Activated CD4-positive, CD25-positive, alpha-beta regulatory T cell treated with anti-CD3 and anti-CD28 coated beads, Interleukin-2, amount 50 U/mL, for 16 hours (primary cell): Measurements from ENCODE around the gene SLC34A1.
"Not testable (repeated sequence)": the region's sequence is repeated elsewhere in the genome, so short reads cannot be mapped to it uniquely, and the experiment has no call there.

Experiments used
- DNase-seq: peaks from one replicate; pipeline ENCODE4 v3.0.0-alpha.2; 2020; ENCODE audit warnings: low read depth, low spot score

SLC34A1 gene

DNA sequence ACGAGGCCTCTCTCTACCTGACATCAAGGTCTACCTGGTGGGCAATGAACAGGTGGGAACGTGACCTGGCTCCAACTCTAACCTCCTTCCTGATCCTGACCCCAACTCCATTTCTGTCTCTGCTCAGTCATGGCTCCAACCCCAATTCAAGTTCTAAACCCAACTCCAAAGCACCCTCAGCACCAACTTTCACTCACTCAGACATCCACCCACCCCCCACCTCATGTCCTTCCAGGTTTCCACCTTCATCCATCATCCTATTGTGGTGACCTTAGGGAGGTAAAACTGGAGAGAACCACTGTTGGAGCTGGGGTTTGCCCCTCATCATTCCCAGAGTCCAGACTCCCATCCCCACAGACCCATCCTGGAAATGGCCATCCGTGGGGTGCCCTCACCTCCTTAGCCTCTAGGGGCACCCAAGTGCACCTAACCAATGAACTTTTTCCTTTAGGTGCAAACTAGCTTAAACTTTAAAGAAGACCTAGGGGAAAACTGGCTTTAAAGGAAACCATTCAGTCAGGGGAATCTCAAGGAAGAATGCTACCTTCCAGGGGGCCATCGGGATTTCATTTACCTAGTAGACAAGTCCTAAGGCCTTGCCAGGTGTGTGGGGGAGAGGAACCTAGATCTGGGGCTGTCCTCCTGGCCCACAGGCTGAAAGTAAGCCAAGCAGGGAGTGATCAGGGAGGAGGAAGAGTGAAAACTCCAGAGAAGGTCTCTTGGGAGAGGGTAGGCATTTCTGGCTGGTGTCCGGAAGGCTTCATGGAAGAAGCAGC lies 15.2 kb upstream of the SLC34A1 start:
- no peak for DNase-seq

DNA sequence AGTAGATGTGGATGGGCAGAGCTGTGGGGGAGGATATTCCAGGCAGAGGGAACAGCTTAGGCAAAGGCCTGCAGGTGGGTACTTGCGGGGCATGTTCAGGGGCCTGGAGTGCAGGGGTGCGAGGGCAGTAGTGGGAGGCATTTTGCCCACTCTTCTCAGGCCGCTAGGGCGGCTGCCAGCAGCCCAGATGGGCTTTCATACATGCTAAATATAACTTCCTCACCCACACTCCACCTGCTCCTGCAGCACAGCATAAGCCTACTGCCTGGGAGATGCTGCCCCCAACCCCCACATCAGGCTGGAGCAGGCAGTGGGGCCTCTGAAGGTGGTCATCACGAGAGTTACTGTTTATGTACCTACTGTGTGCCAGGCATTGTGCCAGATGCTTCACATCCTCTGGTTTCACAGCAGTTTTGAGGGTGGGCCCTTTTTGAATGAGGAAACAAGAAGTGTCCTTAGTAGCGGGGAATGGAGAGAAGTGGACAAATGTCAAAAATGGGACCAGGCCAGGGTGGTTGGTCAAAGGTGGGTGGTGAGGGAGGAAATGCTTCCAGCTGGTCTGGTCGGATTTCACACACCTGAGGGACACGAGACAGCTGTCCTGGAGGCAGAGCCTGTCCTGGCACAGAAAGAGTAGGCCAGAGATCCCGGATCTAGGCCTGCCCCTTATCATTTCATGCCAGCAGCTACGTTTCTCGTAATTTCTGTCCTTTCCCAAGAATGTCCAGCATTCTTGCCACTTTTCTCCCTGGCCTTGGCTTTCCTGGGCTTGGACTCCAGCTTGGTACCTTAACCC lies 14.4 kb upstream of the SLC34A1 start:
- no peak for DNase-seq

DNA sequence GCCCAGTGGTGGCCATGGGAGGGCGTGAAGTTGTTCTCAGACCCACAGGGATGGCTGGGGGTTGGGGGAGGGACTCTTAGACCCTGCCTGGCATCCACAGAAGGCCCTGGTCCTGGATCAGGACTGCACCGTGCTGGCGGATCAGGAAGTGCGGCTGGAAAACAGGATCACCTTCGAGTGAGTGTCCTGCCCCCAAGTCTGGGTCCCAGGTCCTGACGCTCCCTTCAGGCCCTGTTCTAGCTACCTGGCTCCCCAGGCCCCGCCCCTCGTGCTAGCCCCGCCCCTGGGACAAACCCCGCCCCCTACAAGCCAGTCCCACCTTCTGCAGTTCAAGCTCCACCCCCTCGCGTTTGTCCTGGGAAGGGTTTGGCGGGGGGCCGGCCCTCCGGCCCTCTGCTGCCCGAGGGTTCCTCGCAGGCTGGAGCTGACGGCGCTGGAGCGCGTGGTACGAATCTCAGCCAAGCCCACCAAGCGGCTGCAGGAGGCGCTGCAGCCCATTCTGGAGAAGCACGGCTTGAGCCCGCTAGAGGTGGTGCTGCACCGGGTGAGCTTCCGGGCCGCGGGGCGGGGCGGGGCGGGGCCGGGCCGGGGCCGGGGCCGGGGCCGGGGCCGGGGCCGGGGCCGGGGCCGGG lies 13.6 kb upstream of the SLC34A1 start:
- DNase-seq, result peak; percentile 35

DNA sequence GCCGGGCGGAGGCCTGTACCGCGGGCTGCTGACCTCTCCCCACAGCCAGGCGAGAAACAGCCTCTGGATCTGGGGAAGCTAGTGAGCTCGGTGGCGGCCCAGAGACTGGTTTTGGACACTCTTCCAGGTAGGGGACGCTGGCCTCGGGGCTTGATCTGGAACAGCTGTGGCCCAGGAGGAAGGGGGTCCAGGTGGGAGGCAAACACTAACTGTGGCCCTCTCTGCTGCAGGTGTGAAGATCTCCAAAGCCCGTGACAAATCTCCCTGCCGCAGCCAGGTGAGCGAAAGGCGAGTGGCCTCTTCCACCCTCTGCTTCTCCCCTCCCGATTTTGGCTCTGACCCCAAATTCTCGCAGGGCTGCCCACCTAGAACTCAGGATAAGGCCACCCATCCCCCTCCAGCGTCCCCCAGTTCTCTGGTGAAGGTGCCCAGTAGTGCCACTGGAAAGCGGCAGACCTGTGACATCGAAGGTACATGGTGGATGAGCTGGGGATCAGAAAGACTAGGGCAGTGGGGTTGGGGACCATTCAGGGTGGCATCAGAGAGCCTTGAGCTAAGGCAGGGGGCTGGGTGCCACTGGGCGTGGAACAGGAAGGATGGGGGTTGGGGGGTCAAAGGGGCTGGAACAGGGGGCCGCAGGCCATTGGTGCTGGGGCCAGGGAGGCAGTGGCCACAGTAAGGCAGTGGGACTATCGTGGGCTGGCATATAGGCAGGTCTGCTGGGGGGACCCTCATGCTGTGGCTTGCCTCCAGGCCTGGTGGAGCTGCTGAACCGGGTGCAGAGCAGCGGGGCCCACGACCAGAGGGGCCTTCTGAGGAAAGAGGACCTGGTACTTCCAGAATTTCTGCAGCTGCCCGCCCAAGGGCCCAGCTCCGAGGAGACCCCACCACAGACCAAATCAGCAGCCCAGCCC lies 12.9 kb upstream of the SLC34A1 start:
- no peak for DNase-seq

DNA sequence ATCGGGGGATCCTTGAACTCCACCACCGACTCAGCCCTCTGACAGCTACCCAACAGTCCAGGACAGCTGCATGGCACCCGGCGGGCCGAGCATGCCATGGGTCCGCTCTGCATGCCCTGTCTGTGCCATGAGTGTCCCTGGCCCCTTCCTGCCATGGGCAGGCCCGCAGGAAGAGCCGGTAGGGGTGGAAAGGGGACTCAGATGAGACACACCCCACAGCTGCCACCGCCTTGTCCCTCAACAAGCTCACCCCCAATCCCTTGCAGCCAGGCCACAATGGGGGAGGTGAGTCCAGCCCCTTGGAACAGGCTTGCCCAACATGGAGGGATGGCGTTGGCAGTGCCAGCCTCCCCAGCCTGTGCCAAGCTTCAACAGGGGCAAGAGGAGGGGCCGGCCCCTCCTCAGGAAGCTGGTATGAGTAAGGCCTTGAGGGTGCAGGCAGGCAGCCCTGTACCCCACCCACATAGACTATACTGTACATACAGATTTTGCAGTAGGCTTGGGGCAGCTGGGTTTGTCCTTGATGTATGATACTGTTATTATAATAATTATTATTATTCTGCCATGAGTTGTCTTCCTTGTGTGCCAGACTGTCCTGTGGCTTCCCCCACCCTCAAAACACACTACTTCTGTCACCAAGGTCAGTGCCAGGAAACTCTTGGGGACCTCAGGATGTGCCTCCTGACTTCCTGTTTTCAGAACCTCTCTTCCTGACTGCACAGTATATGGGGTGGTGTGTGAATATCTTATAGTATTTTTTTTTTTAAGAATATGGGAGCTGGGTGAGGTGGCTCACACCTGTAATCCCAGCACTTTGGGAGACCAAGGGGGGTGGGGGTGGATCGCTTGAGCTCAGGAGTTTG lies 12.0 kb upstream of the SLC34A1 start:
- no peak for DNase-seq

DNA sequence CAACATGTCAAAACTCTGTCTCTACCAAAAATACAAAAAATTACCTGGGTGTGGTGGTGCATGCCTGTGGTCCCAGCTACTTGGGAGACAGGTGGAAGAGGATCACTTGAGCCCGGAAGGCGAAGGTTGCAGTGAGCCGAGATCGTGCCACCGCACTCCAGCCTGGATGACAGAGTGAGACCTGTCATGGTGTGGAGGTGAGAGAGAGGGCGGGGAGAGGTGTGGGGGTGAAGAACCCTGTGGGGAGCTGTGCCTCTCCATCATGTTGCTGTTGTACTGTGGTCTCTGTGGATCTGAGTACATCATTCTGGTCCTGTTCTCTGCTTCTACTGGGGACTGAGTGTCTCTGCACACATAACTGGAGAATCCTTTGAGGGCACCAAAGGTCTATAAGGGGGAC lies 11.3 kb upstream of the SLC34A1 start:
- no peak for DNase-seq

DNA sequence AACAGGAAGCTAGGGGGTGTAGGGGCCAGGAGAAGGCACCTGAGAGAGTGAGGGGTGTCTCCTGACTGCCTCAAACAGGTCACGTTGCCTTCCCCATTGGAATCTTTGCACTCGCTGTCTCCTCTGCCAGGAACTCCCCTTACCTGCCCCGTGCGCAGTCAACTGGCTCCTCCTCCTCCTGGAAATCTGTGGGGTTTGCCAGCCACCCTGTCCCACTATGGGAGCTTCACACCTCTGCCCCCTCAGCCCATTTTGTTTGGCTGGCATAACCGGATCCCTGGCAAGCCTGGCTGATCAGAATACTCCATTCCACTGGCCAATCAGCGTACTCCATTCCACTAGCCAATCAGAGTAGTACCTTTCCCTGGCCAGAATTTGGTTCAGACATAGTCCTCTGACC lies 10.4 kb upstream of the SLC34A1 start:
- DNase-seq, result no peak

DNA sequence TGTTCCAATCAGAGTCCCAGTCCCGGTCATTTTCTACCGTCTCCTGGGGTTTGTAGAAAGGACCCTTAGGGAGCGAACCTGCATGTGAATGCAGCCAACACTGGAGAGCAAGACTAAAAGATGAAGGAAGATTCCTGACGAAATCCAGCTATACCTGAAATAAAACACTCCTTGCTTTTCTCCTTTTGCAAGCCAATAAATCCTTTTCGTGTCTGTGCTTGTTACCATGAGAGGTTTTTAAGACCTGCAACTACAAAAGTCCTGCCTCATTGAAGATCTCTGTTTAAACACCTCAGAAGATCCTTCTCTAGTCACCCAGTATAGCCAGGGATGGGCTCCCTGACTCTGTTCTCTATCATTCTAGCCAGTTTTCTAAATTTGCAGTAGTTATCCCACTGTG lies 10.0 kb upstream of the SLC34A1 start:
- DNase-seq, result no peak

DNA sequence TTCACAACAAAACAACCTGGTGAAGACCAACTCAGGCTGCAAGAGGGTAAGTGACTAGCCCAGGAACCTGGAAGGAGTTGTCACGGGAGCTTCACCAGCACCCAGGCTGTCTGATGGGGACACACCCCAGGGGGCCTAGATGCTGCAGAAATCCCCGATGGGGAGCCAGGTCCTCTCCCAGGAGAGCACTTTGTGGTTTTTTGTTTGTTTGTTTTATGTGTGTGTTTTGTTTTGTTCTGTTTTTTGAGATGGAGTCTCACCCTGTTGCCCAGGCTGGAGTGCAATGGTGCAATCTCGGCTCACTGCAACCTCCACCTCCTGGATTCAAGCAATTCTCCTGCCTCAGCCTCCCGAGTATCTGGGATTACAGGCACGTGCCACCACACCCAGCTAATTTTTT lies 8.7 kb upstream of the SLC34A1 start:
- not testable (repeated sequence) for DNase-seq

DNA sequence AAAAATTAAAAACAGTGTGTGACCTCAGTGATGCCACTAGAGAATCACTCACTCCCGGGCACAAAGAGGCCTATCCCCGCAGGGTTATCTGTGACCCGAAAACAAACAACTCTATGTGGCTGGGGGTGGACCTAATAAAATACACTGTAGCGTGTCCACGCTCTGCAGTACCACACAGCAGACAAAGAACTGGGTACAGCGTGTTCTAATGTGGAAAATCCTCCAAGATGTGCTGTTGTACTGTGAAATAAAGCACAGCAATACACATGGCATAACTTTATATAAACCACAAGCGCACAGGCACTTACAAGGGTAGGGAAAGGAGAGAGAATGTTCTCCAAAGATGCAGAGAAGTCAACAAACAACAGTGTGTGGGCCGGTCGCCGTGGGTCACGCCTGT lies 8.1 kb upstream of the SLC34A1 start:
- no peak for DNase-seq

DNA sequence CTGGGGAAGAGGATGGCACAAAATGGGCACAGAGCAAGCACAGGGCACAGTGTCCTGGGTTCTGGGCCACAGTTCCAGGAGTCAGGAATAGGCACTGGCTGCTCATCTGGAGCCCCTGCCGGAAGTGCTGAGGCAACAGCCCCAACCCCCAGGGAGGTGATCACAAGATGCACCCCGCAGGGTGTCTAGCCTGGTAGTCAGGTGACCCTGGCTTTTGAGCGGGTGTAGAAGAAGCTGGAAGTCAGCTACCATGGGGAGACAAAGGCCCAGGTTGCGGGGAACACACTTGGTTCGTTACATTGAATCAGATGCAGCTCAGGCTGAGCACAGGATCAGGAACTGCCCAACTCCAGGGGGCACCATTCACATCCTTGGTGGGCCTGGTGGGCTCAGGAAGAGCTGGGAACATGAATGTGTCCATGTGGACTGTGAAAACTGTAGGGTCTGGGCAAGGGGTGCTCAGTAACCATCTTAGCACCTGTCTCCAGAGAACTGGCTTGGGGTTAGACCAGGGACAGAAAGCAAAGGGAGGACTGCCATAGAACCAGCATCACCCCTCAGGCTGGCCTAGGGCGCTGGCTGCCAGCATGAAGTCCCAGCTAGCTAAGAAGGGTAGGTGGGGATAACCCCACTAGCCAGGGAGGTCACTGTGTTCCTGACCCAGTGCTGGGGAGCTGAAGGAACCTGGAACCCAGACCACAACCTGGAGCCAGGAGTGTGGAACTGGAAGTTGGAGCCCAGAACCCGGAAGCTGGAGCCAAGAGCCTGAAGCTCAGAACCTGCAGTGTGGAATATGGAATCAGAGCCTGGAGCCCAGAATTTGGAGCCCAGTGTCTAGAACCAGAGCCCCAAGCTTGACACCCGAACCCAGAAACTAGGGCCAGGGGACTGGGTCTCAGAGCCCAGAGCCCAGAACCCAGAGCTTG lies 6.1 kb upstream of the SLC34A1 start:
- no peak for DNase-seq

DNA sequence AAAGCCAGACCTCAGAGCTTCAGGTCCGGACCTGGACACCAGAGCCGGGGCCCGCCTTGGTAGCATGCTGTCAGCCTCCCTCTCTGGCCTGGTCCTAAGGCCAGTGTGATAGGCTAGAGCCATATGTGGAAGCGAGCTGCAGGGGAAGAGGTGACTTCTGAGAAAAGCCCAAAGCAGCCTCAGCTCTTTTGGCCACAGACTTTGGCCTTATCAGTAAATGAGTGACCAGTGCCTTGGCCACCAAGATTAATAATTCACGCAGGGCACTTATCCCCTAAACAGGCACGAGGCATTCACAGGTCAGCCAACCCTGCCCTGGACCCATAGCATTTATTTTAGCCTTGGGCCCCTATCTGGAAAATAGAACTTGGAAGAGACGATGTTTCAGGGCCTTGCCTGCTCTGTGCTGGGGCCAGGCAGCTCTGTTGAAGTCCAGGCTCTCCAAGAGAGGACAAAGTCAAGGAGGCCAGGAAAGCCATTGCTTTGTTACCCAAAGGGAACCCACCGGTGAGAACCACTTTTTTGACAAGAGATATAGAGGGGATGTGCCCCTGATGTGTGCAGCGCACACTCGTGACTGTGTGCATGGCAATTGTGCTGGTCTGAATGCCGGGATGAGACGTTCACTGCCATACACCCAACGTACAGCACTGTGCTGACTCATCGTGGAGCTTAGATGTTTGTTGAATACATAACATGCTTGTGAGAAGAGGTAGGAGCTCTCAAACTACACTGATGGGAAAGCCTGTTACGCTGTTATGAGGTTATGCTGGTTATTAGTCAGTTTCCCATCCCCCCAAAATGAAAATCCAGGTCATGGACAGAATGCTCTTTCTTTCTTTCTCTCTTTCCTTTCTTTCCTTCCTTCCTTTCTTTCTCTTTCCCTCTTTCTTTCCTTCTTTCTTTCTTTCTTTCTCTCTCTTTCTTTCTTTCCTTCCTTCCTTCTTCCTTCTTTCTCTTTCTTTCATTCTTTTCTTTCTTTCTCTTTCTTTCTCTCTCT lies 5.0 kb upstream of the SLC34A1 start:
- no peak for DNase-seq

DNA sequence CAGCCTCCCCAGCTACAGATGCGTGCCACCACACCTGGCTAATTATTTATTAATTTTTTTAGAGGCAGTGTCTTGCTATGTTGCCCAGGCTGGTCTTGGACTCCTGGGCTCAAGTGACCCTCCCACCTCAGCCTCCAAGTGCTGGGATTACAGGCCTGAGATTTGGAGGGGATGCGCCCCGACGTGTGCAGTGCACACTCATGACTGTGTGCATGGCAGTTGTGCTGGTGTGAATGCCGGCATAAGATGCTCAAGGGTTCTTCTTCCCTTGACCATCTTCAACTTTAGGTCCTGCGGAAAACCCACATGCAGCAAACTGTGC lies 3.5 kb upstream of the SLC34A1 start:
- DNase-seq, result no peak

DNA sequence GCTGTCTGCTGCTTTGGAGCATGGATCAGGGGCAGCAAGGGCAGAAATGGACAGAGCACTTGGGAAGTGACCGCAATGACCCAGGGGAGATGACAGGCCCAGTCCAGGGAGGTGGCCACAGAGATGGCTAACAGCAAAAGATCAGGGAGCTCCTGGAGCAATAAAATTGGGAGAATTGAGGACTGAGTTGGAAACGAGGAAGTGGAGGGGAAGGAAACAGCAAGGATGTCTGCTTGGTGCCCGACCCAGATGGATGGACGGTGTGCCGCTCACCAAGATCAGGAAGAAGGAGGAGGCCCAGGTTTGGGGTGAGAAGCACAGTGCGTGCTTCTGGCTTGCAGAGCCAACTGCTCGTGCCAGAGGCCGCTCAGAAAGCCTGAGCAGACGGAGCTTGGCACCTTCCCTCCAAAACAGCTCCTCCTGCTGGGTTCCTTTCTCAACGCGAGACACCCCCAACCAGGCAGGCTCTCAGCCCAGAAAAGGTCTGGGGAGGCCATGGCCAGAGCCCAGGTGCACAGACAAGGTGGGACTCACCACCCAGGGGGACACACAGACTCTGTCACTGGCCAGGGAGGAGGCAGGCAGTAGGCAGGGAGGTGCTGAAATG lies 1.7 kb upstream of the SLC34A1 start:
- DNase-seq, result no peak

DNA sequence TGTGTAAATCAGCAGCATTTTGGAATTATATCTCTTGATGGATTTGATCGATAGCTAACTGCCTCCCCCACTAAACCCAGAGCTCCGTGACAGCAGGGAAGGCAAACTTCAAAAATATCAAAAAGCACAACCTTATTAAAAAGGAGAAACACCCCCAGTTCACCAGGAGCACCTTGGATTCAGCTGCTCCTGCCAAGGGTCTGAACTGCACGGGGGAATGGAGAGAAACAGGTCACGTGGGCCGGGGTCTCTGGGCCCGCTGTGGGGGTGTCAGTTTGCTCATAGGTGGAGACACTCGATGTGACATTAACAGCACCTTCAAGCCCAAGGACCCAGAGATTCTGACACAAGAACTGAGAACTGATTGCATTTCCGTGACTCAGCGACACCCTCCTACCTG lies 1.1 kb upstream of the SLC34A1 start:
- DNase-seq, result no peak

DNA sequence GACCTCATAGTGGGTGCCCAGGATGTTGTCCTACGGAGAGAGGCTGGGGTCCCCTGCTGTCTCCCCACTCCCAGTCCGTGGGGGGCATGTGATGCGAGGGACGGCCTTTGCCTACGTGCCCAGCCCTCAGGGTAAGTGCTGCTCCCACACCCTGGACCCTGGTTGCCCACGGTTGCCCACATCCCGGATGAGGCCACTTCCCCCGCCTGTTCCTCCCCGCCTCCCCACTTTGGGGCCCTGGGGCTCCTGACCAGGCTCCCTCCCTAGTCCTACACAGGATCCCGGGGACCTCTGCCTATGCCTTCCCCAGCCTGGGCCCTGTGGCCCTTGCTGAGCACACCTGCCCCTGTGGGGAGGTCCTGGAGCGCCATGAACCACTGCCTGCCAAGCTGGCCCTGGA lies 1.5 kb downstream of the SLC34A1 start:
- no peak for DNase-seq

DNA sequence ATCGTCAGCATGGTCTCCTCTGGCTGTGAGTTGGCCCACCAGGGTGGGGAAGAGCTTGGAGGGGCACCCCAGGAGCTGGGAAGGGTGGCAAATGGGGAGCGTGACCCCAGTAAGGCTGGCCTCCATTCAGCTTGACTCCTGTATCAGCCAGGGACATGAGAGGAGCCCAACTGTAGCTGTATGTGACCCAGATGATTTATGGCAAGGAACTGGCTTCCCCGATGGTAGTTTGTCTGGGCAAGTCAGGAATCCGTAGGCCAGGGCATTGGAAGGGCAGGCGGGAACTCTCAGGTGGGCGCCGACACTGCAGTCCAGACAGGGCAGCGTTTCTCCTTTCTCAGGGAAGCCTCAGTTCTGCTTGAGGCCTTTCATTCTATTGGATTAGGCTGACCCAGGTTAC lies 2.3 kb downstream of the SLC34A1 start:
- no peak for DNase-seq

DNA sequence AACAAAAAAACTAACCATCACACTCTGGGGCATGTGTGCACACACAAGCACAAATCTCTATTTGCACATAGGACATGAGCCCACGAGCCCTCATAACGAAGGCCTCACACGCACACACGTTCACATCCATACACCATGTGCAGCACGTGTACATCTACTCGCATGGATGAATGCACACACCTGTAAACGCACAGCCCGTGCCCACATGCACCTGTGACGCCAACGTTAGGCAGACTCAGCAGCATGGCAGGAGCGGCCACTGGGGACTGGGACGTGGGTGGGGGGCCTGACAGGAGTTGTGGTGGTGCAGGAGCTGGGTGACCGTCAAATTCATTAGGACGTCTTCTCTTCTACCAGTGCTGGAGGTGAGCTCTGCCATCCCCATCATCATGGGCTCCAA lies 3.2 kb downstream of the SLC34A1 start:
- no peak for DNase-seq
